ENCODE results near the gene ZCCHC7.
"Not testable (repeated sequence)": the region's sequence is repeated elsewhere in the genome, so short reads cannot be mapped to it uniquely, and the experiment has no call there.

The ZCCHC7 gene

GRCh38 chr9:37301042-37301853 is 180.9 kb downstream of the ZCCHC7 start:
- peak; percentile 61 for DNase-seq

GRCh38 chr9:37301854-37302172 is 181.4 kb downstream of the ZCCHC7 start:
- no peak for DNase-seq

GRCh38 chr9:37302277-37302676 is 181.9 kb downstream of the ZCCHC7 start:
- DNase-seq: peak; percentile 20

- DNase-seq: not testable (repeated sequence)
Observed at GRCh38 chr9:37303272-37303671, 182.9 kb downstream of the ZCCHC7 start.

- DNase-seq: peak; percentile 35
Observed at GRCh38 chr9:37309136-37309535, 188.8 kb downstream of the ZCCHC7 start.

- DNase-seq: no peak
Observed at GRCh38 chr9:37311938-37312708, 191.7 kb downstream of the ZCCHC7 start.

DNA sequence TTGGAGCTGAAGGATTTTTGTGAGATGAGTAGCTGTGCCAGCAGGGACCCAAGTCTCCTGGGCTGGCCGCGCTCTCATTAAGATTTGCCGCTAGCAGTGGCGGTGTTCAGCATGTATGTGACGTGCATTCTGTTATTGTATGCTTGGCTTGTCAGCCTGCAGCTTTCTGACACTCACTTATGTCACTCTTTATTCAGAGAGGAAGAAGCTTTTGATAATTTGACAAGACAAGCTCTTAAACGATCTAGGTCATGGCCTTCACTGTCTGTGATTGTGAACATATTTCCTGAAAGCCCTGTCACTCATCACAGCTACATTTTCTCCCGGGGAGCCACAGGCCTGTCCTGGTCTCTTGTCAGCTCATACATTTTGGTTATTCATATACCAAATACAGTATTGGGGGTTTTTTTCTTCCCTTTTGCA is 203.9 kb downstream of the ZCCHC7 start:
- no peak for DNase-seq

DNA sequence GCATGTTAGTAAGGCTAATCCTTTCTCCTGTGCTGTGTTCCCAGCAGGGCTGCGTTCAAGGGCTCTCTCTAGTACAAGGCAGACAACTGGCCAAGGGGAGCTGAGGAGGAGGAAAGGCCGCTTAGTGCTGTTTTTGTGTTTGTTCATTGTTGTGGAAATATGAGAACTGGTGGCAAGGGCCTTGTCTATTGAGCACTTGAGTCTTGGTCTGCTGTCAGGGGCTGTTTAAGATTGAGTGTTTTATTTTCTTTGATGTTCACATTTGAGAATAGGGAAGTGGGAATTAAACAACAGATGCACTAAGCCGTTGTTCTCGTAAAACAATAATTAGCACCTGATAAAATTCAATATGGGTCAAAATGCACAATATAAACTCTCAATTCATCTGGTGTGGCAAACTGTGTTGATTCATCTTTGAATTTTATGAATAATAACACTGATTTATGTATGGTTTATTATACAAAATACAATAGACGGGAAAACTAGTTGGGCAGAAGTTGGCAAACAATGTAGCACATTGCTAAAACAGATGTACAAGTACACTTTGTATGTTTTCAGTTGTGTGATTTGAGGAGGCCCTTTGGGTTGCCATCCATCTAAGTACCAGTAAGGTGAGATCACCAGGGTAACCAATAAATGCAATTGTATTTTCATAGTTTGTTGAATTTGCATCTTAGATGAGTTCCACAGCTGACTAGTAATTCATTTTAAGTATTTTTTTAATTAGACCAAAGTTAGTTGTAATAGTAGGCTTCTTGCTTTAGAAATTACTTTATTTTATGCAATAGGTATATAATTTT is 204.5 kb downstream of the ZCCHC7 start:
- no peak for DNase-seq

DNA sequence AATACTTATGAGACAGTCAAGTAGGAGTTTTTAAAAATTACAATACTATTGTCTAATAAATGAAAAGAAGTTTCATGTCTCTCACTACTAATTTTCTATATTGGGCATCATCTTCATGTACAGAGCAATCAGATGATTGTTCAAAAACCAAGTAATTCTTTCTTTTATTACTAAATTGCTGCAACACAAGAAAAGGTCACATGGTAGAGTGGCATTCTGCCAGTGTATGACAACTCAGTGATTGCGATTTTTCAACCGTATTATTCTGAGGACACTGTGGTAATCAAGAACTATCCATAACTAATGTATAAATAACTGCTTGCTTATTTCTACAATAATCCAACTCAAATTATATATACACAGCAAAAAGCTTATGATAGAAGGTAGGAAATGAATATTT is 205.4 kb downstream of the ZCCHC7 start:
- DNase-seq: peak; percentile 13

GRCh38 chr9:37327553-37327952 is 207.2 kb downstream of the ZCCHC7 start:
- DNase-seq: no peak

GRCh38 chr9:37328556-37329227 is 208.3 kb downstream of the ZCCHC7 start:
- no peak for DNase-seq

GRCh38 chr9:37329576-37329975 is 209.2 kb downstream of the ZCCHC7 start:
- peak; percentile 54 for DNase-seq

- no peak for DNase-seq
Observed at GRCh38 chr9:37331871-37332270, 211.5 kb downstream of the ZCCHC7 start.

- no peak for DNase-seq
Observed at GRCh38 chr9:37332578-37332977, 212.2 kb downstream of the ZCCHC7 start.

DNA sequence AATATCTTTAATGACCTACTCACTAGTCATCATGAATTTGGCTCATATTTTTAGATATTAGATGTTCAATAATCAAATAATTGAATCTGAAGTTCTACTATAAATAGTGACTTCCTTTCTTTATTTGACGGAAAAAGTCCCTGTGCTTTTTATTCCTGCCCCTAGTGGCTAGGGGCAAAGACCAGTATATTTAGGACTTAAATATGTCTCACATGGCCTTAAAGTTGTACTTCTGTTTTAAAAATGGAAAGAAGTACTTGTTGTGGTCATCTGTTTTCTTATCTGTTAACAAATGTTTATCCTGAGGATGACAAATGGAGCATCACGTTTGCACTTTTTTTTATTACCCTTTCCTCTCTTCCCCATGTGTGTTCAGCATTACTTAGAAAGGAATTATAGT is 212.9 kb downstream of the ZCCHC7 start:
- DNase-seq: peak; percentile 20

- DNase-seq: no peak
Observed at GRCh38 chr9:37335238-37335637, 214.9 kb downstream of the ZCCHC7 start.

- peak; percentile 38 for DNase-seq
Observed at GRCh38 chr9:37336150-37336549, 215.8 kb downstream of the ZCCHC7 start.

- DNase-seq: peak; percentile 81
Observed at GRCh38 chr9:37337301-37337890, 217.0 kb downstream of the ZCCHC7 start.

DNA sequence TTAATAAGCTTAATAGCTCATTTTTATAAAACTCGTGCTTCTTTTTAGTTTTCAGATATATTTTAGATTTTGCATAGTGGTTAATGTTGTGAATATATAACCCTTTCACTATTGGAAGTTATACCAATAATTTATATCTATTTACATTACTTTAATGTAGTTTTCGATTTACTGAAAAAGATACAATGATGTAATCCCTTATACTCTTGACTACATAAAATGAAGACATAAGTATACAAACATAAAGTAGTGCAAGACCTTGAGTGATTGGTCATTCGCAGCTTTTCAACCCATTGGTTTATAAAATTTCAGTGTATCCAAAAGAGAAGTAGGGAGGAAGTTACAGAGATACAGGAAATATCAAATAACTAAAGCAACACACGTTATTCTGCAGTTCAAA is 217.8 kb downstream of the ZCCHC7 start:
- no peak for DNase-seq

GRCh38 chr9:37339923-37340322 is 219.5 kb downstream of the ZCCHC7 start:
- DNase-seq: no peak

GRCh38 chr9:37340961-37341360 is 220.6 kb downstream of the ZCCHC7 start:
- no peak for DNase-seq

DNA sequence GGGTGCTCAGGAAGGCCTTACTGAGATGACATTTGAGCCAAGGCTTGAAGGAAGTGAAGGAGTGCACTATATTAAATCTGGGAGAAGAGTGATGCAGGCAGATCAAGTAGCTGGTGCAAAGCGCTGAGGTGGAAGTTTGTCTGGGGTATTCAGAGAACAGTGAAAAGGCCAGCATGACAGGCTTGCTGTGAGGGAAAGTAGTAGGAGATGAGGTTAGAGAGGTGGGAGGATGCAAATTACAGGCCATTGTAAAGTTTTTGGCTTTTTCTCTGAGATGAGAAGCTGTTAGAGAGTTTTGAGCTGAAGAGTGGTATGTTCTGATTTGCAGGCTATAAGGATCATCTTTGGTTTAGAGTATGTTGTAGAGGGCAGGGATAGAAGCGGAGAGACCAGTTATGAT is 221.3 kb downstream of the ZCCHC7 start:
- DNase-seq: no peak

DNA sequence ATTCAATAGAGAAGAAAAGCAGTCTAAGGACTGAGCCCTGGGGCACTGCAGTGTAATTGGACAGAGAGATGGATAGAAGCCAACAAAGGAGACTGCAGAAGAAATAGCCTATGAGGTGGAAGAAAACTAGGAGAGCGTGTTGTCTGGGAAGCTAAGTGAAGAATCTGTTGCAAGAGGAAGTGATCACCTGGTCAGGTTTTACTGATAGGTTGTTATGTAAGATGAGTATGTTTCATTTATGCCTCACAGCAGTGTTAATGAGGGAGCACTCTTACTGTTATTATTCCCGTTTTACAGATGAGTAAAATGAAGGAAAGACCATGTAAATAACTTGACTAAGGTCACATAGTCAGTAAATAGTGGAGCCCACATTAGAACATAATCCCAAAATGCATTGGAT is 222.1 kb downstream of the ZCCHC7 start:
- no peak for DNase-seq

Data from hematopoietic multipotent progenitor cell treated with erythropoietin and hydrocortisone succinate and interleukin-3 and kit ligand, for 8 days (in vitro differentiated cells).